ENCODE data around the gene JCHAIN. TPM values are rescaled to one million over a fixed set of nuclear protein-coding genes. Genes with fewer than 3 reads are reported as not detected.

Gene JCHAIN
- total RNA-seq, 2 donors from 2014 or later: not detected

- no peaks in the 10 kb centered on the region for H3K27me3 ChIP-seq (ENCODE audit: control insufficient read depth, insufficient read depth, low read length, poor library complexity, severe bottlenecking)
- no peak for DNase-seq
- no peak overlapping the region for H3K27ac Mint-ChIP-seq
- no peak overlapping the region for H3K4me3 Mint-ChIP-seq
- H3K4me1 Mint-ChIP-seq: no peaks in the 10 kb centered on the region
- no peak for TF ChIP-seq CTCF (conservative IDR thresholded peaks at IDR 0.05)
- no peaks in the 10 kb centered on the region for H3K9me3 ChIP-seq (ENCODE audit: control insufficient read depth, low read length)
- no peaks in the 10 kb centered on the region for H3K9me3 Mint-ChIP-seq
- H3K4me3 ChIP-seq (ENCODE audit: low read length): no peak overlapping the region
- H3K27ac ChIP-seq (ENCODE audit: low read depth, low read length): no peak overlapping the region
- no peaks in the 10 kb centered on the region for H3K36me3 Mint-ChIP-seq (ENCODE audit: low read depth)
- no peaks in the 10 kb centered on the region for H3K27me3 Mint-ChIP-seq (ENCODE audit: insufficient read depth)
- 96% methylated on average over 1 of the region's 1 CpG; no CpG with 5 or more reads in 1 of the 2 experiments for WGBS, 2 experiments (ENCODE audit: insufficient coverage in 1 of 2, insufficient read length in 1 of 2)
- no peaks in the 10 kb centered on the region for H3K36me3 ChIP-seq (ENCODE audit: control insufficient read depth, insufficient read depth, low read length)
- H3K9ac ChIP-seq (ENCODE audit: extremely low read depth, low read length, poor library complexity, severe bottlenecking): no peak overlapping the region
- H3K4me1 ChIP-seq (ENCODE audit: control insufficient read depth, insufficient read depth, low read length): no peaks in the 10 kb centered on the region
Measured at GRCh38 chr4:70627620-70628019, 38.7 kb downstream of the JCHAIN start.

DNA sequence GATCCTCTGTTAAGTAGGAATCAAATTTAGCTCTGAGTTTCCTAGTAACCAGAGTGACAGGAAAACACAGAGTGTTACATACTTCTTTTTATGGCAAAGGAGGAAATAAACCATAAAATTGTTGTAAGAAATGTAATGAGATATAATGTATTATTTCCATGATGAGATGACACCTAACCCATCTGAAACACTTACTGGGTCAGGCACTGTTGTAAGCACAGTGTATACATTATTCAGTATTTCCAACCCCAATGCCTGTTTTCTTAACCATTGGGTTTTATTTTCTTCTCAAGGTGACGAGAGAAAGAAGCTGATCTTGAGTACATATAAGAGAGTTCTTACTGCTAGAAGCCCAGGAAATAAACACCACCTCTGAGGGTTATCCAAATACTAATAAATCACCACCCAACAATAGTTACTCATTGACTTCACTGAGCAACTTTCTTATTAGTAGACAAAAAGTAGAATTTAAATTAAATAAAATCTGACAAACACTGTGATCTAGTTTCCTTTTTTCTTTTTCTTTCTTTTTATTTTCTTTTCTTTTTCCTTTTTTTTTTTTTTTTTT, 42.0 kb downstream of the JCHAIN start:
- no peaks in the 10 kb centered on the region for H3K4me1 ChIP-seq (ENCODE audit: control insufficient read depth, insufficient read depth, low read length)
- no peak overlapping the region for H3K27ac ChIP-seq (ENCODE audit: low read depth, low read length)
- no peak for TF ChIP-seq CTCF (conservative IDR thresholded peaks at IDR 0.05)
- H3K27ac Mint-ChIP-seq: no peak overlapping the region
- no peaks in the 10 kb centered on the region for H3K27me3 ChIP-seq (ENCODE audit: control insufficient read depth, insufficient read depth, low read length, poor library complexity, severe bottlenecking)
- no peaks in the 10 kb centered on the region for H3K36me3 ChIP-seq (ENCODE audit: control insufficient read depth, insufficient read depth, low read length)
- no peaks in the 10 kb centered on the region for H3K9me3 ChIP-seq (ENCODE audit: control insufficient read depth, low read length)
- no peak overlapping the region for H3K4me3 ChIP-seq (ENCODE audit: low read length)
- no peak for DNase-seq
- no peak overlapping the region for H3K4me3 Mint-ChIP-seq
- no peaks in the 10 kb centered on the region for H3K36me3 Mint-ChIP-seq (ENCODE audit: low read depth)
- H3K4me1 Mint-ChIP-seq: no peaks in the 10 kb centered on the region
- WGBS, 2 experiments (ENCODE audit: insufficient coverage in 1 of 2, insufficient read length in 1 of 2): 92% methylated on average over 1 of the region's 1 CpG; no CpG with 5 or more reads in 1 of the 2 experiments
- H3K27me3 Mint-ChIP-seq (ENCODE audit: insufficient read depth): no peaks in the 10 kb centered on the region
- no peak overlapping the region for H3K9ac ChIP-seq (ENCODE audit: extremely low read depth, low read length, poor library complexity, severe bottlenecking)
- no peaks in the 10 kb centered on the region for H3K9me3 Mint-ChIP-seq

- Mint-ChIP-seq H3K4me1 (no peaks in the 10 kb centered on the region), H3K27ac (no peak overlapping the region), H3K27me3 (ENCODE audit: insufficient read depth) (peaks cover 7% of the 10 kb centered on the region), H3K36me3 (ENCODE audit: low read depth) (no peaks in the 10 kb centered on the region), H3K4me3 (no peak overlapping the region), H3K9me3 (no peaks in the 10 kb centered on the region)
- H3K4me3 ChIP-seq (ENCODE audit: low read length): no peak overlapping the region
- H3K27ac ChIP-seq (ENCODE audit: low read depth, low read length): no peak overlapping the region
- no peaks in the 10 kb centered on the region for H3K4me1 ChIP-seq (ENCODE audit: control insufficient read depth, insufficient read depth, low read length)
- H3K27me3 ChIP-seq (ENCODE audit: control insufficient read depth, insufficient read depth, low read length, poor library complexity, severe bottlenecking): no peaks in the 10 kb centered on the region
- no peak overlapping the region for H3K9ac ChIP-seq (ENCODE audit: extremely low read depth, low read length, poor library complexity, severe bottlenecking)
- 100% methylated on average over 1 to 2 of the region's 3 CpGs for WGBS, 2 experiments (ENCODE audit: insufficient coverage in 1 of 2, insufficient read length in 1 of 2)
- H3K9me3 ChIP-seq (ENCODE audit: control insufficient read depth, low read length): no peaks in the 10 kb centered on the region
- TF ChIP-seq CTCF (conservative IDR thresholded peaks at IDR 0.05): no peak
- DNase-seq: no peak
- H3K36me3 ChIP-seq (ENCODE audit: control insufficient read depth, insufficient read depth, low read length): no peaks in the 10 kb centered on the region
Measured at GRCh38 chr4:70623323-70623722, 43.0 kb downstream of the JCHAIN start.

Measured in endodermal cell (in vitro differentiated cells).